Measurements from ENCODE around the gene ITPRIP.

The ITPRIP gene

GRCh38 chr10:104328896-104329710 lies 9.2 kb downstream of the ITPRIP start:
- TF ChIP-seq CEBPB (IDR thresholded peaks at IDR 0.05) (0 out of 2 replicates have a peak, but pooled peaks have one; percentile 32), MAX (IDR thresholded peaks at IDR 0.05) (0 out of 2 replicates have a peak, but pooled peaks have one; percentile 21), CREB1 (IDR thresholded peaks at IDR 0.05; ENCODE audit: low read depth) (peak; percentile 51), RAD21 (IDR thresholded peaks at IDR 0.05; ENCODE audit: low read depth) (no peak)
- TF ChIP-seq, protein P1, sequence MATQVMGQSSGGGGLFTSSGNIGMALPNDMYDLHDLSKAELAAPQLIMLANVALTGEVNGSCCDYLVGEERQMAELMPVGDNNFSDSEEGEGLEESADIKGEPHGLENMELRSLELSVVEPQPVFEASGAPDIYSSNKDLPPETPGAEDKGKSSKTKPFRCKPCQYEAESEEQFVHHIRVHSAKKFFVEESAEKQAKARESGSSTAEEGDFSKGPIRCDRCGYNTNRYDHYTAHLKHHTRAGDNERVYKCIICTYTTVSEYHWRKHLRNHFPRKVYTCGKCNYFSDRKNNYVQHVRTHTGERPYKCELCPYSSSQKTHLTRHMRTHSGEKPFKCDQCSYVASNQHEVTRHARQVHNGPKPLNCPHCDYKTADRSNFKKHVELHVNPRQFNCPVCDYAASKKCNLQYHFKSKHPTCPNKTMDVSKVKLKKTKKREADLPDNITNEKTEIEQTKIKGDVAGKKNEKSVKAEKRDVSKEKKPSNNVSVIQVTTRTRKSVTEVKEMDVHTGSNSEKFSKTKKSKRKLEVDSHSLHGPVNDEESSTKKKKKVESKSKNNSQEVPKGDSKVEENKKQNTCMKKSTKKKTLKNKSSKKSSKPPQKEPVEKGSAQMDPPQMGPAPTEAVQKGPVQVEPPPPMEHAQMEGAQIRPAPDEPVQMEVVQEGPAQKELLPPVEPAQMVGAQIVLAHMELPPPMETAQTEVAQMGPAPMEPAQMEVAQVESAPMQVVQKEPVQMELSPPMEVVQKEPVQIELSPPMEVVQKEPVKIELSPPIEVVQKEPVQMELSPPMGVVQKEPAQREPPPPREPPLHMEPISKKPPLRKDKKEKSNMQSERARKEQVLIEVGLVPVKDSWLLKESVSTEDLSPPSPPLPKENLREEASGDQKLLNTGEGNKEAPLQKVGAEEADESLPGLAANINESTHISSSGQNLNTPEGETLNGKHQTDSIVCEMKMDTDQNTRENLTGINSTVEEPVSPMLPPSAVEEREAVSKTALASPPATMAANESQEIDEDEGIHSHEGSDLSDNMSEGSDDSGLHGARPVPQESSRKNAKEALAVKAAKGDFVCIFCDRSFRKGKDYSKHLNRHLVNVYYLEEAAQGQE (IDR thresholded peaks at IDR 0.05; ENCODE audit: low read depth) = no peak

- TF ChIP-seq RAD21 (IDR thresholded peaks at IDR 0.05; ENCODE audit: low read depth) = no peak
Measured at GRCh38 chr10:104328646-104328895, 9.7 kb downstream of the ITPRIP start.

DNA sequence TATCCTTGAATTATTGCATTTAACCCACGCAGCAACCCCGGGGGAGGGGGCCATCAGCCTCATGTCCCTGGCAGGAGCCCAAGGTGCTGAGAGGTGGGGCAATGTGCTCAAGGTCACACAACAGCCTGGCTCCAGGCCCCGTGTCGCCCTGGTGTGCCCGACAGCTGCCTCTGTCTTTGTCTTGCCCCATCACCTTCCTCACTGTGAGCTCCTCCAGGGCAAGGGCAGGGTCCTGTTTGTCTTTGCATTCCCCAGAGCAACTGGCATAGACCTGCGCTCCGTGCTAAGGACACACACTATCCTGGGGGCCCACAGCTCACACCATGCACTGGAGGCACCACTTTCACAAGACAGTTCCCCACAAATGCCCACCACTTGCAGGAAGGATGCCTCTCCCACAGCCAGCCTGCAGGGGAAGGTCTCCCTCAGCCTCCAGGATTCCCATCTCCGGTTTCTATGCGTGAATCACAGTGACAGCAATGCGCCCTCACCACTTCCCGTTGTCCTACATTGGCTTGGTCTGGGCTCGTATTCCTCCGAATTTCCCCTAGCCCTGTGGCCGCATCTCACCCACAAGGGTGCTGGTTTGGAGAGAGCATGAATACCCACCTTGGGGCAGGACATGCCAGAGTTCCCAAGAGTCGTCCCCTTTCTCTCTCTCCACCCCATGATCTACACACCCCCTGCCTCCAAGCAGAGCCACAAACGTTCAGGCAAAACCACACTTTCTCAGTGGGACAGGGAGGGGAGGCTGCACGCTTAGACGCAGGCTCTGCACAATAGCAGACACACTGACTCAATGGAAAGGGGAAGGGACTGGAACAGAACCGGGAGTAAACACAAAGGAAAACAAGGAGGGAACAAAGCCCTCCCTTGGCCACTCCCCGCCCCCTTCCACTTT lies 10.3 kb downstream of the ITPRIP start:
- TF ChIP-seq TCF12 (IDR thresholded peaks at IDR 0.05; ENCODE audit: low read depth) (no peak), RAD21 (IDR thresholded peaks at IDR 0.05; ENCODE audit: low read depth) (no peak), YY1 (IDR thresholded peaks at IDR 0.05; ENCODE audit: low read depth) (no peak), TEAD4 (IDR thresholded peaks at IDR 0.05) (no peak), NFIC (IDR thresholded peaks at IDR 0.05) (no peak), TAF1 (IDR thresholded peaks at IDR 0.05; ENCODE audit: low read depth) (no peak), USF1 (IDR thresholded peaks at IDR 0.05) (no peak), EP300 (IDR thresholded peaks at IDR 0.05; ENCODE audit: borderline replicate concordance) (no peak), MAX (IDR thresholded peaks at IDR 0.05) (no peak), CEBPB (IDR thresholded peaks at IDR 0.05) (no peak), CREB1 (IDR thresholded peaks at IDR 0.05; ENCODE audit: low read depth) (no peak), ZBTB7A (IDR thresholded peaks at IDR 0.05; ENCODE audit: low read depth) (no peak), FOXM1 (IDR thresholded peaks at IDR 0.05; ENCODE audit: borderline replicate concordance, low read depth) (no peak), EGR1 (IDR thresholded peaks at IDR 0.05) (no peak)
- TF ChIP-seq, protein P1 (IDR thresholded peaks at IDR 0.05; ENCODE audit: low read depth) = no peak

- no peak for TF ChIP-seq RAD21 (IDR thresholded peaks at IDR 0.05; ENCODE audit: low read depth)
- TF ChIP-seq, protein P1 (IDR thresholded peaks at IDR 0.05; ENCODE audit: low read depth) = no peak
- TF ChIP-seq TAF1 (IDR thresholded peaks at IDR 0.05; ENCODE audit: low read depth) = no peak
- no peak for TF ChIP-seq FOXM1 (IDR thresholded peaks at IDR 0.05; ENCODE audit: borderline replicate concordance, low read depth)
- no peak for TF ChIP-seq CEBPB (IDR thresholded peaks at IDR 0.05)
- TF ChIP-seq USF1 (IDR thresholded peaks at IDR 0.05) = no peak
- no peak for TF ChIP-seq MAX (IDR thresholded peaks at IDR 0.05)
- no peak for TF ChIP-seq YY1 (IDR thresholded peaks at IDR 0.05; ENCODE audit: low read depth)
- no peak for TF ChIP-seq TEAD4 (IDR thresholded peaks at IDR 0.05)
- TF ChIP-seq EGR1 (IDR thresholded peaks at IDR 0.05) = no peak
- TF ChIP-seq ZBTB7A (IDR thresholded peaks at IDR 0.05; ENCODE audit: low read depth) = no peak
- no peak for TF ChIP-seq NFIC (IDR thresholded peaks at IDR 0.05)
- no peak for TF ChIP-seq TCF12 (IDR thresholded peaks at IDR 0.05; ENCODE audit: low read depth)
- TF ChIP-seq CREB1 (IDR thresholded peaks at IDR 0.05; ENCODE audit: low read depth) = no peak
Measured at GRCh38 chr10:104326991-104327610, 11.2 kb downstream of the ITPRIP start.

Data from Ishikawa (cell line).